SK-N-MC (cell line): ENCODE data around the gene TKT.

ENCODE experiments used
- EZH2 ChIP-seq: fragments of 200-600 bp; sonication (generic); IDR thresholded peaks from one replicate; pipeline ENCODE4 v1.6.1; 2017; ENCODE audit warnings: antibody characterized with exemption
- FOXP2 ChIP-seq: optimal IDR thresholded peaks from 2 replicates; pipeline ENCODE3; 2011; ENCODE audit warnings: mild to moderate bottlenecking, moderate library complexity; ENCODE audit not compliant: insufficient read depth; ENCODE audit errors: extremely low read length, control extremely low read depth
- POLR2AphosphoS5 ChIP-seq: IDR thresholded peaks from 2 replicates; pipeline ENCODE4 v1.6.1; 2012; ENCODE audit warnings: mild to moderate bottlenecking, low read depth, low read length, borderline replicate concordance

GRCh38 chr3:53235545-53235944, 20.3 kb downstream of the TKT start:
- no peak for TF ChIP-seq EZH2
- TF ChIP-seq POLR2AphosphoS5 = no peak
- no peak for TF ChIP-seq FOXP2
